H9 (cell line): ENCODE data around the gene SPINK1. TPM values are rescaled to one million over a fixed set of nuclear protein-coding genes. Genes with fewer than 3 reads are reported as not detected.
"Not testable (repeated sequence)": the region's sequence is repeated elsewhere in the genome, so short reads cannot be mapped to it uniquely, and the experiment has no call there.

ENCODE experiments used
- DNase-seq: peaks from one replicate; pipeline ENCODE4 v3.0.0-alpha.2; 2017
- H2AFZ ChIP-seq: one replicate; pipeline ENCODE4 v1.6.1; 2013; ENCODE audit warnings: mild to moderate bottlenecking, low read length, control low read depth, moderate library complexity
- H2AK5ac ChIP-seq: 2 replicates; pipeline ENCODE4 v1.6.1; 2013; ENCODE audit warnings: low read length, control low read depth, mixed read lengths; ENCODE audit not compliant: insufficient read length
- H2BK120ac ChIP-seq: one replicate; pipeline ENCODE4 v1.6.1; 2013; ENCODE audit warnings: low read depth, mild to moderate bottlenecking, low read length, control low read depth, inconsistent platforms; ENCODE audit not compliant: poor library complexity, severe bottlenecking
- H2BK12ac ChIP-seq: 2 replicates; pipeline ENCODE4 v1.6.1; 2013; ENCODE audit warnings: low read length, control low read depth, mixed read lengths, low read depth; ENCODE audit not compliant: insufficient read length
- H2BK15ac ChIP-seq: 2 replicates; pipeline ENCODE4 v1.6.1; 2013; ENCODE audit warnings: low read depth, low read length, control low read depth
- H2BK20ac ChIP-seq: one replicate; pipeline ENCODE4 v1.6.1; 2013; ENCODE audit warnings: low read depth, mild to moderate bottlenecking, low read length, control low read depth, inconsistent platforms; ENCODE audit not compliant: poor library complexity, severe bottlenecking
- H2BK5ac ChIP-seq: 2 replicates; pipeline ENCODE4 v1.6.1; 2013; ENCODE audit warnings: low read length, control low read depth, mixed read lengths; ENCODE audit not compliant: insufficient read length
- H3K14ac ChIP-seq: 2 replicates; pipeline ENCODE4 v1.6.1; 2013; ENCODE audit warnings: low read length, control low read depth; ENCODE audit not compliant: insufficient read depth
- H3K18ac ChIP-seq: 2 replicates; pipeline ENCODE4 v1.6.1; 2013; ENCODE audit warnings: low read depth, mild to moderate bottlenecking, mixed read lengths, low read length, control low read depth; ENCODE audit not compliant: insufficient read length
- H3K23ac ChIP-seq: 2 replicates; pipeline ENCODE4 v1.6.1; 2013; ENCODE audit warnings: low read length, control low read depth, mixed read lengths, low read depth; ENCODE audit not compliant: insufficient read length
- H3K23me2 ChIP-seq: 2 replicates; pipeline ENCODE4 v1.6.1; 2013; ENCODE audit warnings: low read depth, mild to moderate bottlenecking, mixed read lengths, low read length, control low read depth; ENCODE audit not compliant: insufficient read length, poor library complexity, severe bottlenecking
- H3K27ac ChIP-seq: 2 replicates; pipeline ENCODE4 v1.5.1; 2013; ENCODE audit warnings: low read length, control low read depth, mixed read lengths, low read depth; ENCODE audit not compliant: insufficient read length
- H3K27me3 ChIP-seq: 2 replicates; pipeline ENCODE4 v1.6.1; 2013; ENCODE audit warnings: low read length, control low read depth, inconsistent platforms; ENCODE audit not compliant: insufficient read depth
- H3K4ac ChIP-seq: 2 replicates; pipeline ENCODE4 v1.6.1; 2013; ENCODE audit warnings: low read depth, mild to moderate bottlenecking, control low read depth, inconsistent platforms, low read length, moderate library complexity
- H3K4me1 ChIP-seq: 2 replicates; pipeline ENCODE4 v1.6.1; 2013; ENCODE audit warnings: low read length, control low read depth, inconsistent platforms; ENCODE audit not compliant: insufficient read depth
- H3K4me2 ChIP-seq: 2 replicates; pipeline ENCODE4 v1.6.1; 2013; ENCODE audit warnings: low read length, control low read depth, mixed read lengths; ENCODE audit not compliant: insufficient read length, insufficient read depth
- H3K56ac ChIP-seq: 2 replicates; pipeline ENCODE4 v1.6.1; 2013; ENCODE audit warnings: low read depth, mild to moderate bottlenecking, mixed read lengths, low read length, control low read depth; ENCODE audit not compliant: insufficient read length
- H3K79me1 ChIP-seq: 2 replicates; pipeline ENCODE4 v1.6.1; 2013; ENCODE audit warnings: low read depth, mild to moderate bottlenecking, moderate library complexity, low read length, control low read depth, inconsistent platforms; ENCODE audit not compliant: insufficient read depth, poor library complexity, severe bottlenecking
- H3K79me2 ChIP-seq: 2 replicates; pipeline ENCODE4 v1.6.1; 2013; ENCODE audit warnings: low read length, control low read depth, inconsistent platforms; ENCODE audit not compliant: insufficient read depth
- H3K9ac ChIP-seq: 2 replicates; pipeline ENCODE4 v1.6.1; 2013; ENCODE audit warnings: low read length, control low read depth, mixed read lengths; ENCODE audit not compliant: insufficient read length; ENCODE audit errors: extremely low read depth
- H3K9me3 ChIP-seq: one replicate; pipeline ENCODE4 v1.6.1; 2013; ENCODE audit warnings: low read depth, low read length, inconsistent platforms; ENCODE audit not compliant: control insufficient read depth
- H3T11ph ChIP-seq: one replicate; pipeline ENCODE4 v1.6.1; 2013; ENCODE audit warnings: mild to moderate bottlenecking, low read length, control low read depth, inconsistent platforms
- H4K20me1 ChIP-seq: one replicate; pipeline ENCODE4 v1.6.1; 2013; ENCODE audit not compliant: control insufficient read depth, insufficient read length, insufficient read depth
- H4K5ac ChIP-seq: 2 replicates; pipeline ENCODE4 v1.6.1; 2013; ENCODE audit warnings: low read depth, mild to moderate bottlenecking, mixed read lengths, low read length, control low read depth; ENCODE audit not compliant: insufficient read length
- H4K8ac ChIP-seq: replicated peaks from 2 replicates; pipeline ENCODE4 v1.6.1; 2013; ENCODE audit warnings: low read length, control low read depth, mixed read lengths, low read depth; ENCODE audit not compliant: insufficient read length
- H4K91ac ChIP-seq: 2 replicates; pipeline ENCODE4 v1.6.1; 2013; ENCODE audit warnings: low read depth, mild to moderate bottlenecking, moderate library complexity, mixed read lengths, low read length, control low read depth; ENCODE audit not compliant: insufficient read length
- H3K27ac Mint-ChIP-seq, 3 experiments: 2 replicates in 2 of 3; 3 replicates in 1 of 3; pipeline ENCODE4 v1.8.0; 2020 to 2021; ENCODE audit warnings: mixed read lengths in 3 of 3, mild to moderate bottlenecking in 1 of 3, moderate library complexity in 1 of 3
- H3K27me3 Mint-ChIP-seq: 2 replicates; pipeline ENCODE4 v1.8.0; 2021; ENCODE audit warnings: low read depth, mild to moderate bottlenecking, moderate library complexity, mixed read lengths
- H3K36me3 Mint-ChIP-seq, 3 experiments: 2 replicates in 2 of 3; 3 replicates in 1 of 3; pipeline ENCODE4 v1.8.0; 2020 to 2021; ENCODE audit warnings: low read depth in 3 of 3, mixed read lengths in 3 of 3; ENCODE audit not compliant: insufficient read depth in 1 of 3
- H3K4me1 Mint-ChIP-seq, 2 experiments: 2 replicates each; pipeline ENCODE4 v1.8.0; 2020; ENCODE audit warnings: mixed read lengths in 2 of 2
- H3K4me3 Mint-ChIP-seq, 2 experiments: 2 replicates in 1 of 2; 3 replicates in 1 of 2; pipeline ENCODE4 v1.8.0; 2020 to 2021; ENCODE audit warnings: mild to moderate bottlenecking in 2 of 2, mixed read lengths in 2 of 2, moderate library complexity in 1 of 2
- H3K9me3 Mint-ChIP-seq, 2 experiments: 2 replicates in 1 of 2; 3 replicates in 1 of 2; pipeline ENCODE4 v1.8.0; 2020; ENCODE audit warnings: mild to moderate bottlenecking in 2 of 2, mixed read lengths in 2 of 2, moderate library complexity in 1 of 2
- WGBS: extraction: QIAGEN DNeasy Blood & Tissue Kit; methylation state at CpG from one replicate; pipeline ENCODE4 v1.1.7; 2013; ENCODE audit warnings: missing lambda C conversion rate, low lambda C conversion rate, mixed read lengths; ENCODE audit not compliant: insufficient read length; ENCODE audit errors: extremely low coverage; 5-methylcytosine and 5-hydroxymethylcytosine counted together
- total RNA-seq: library from RNA; stranded (reverse); gene quantifications from 2 replicates; pipeline ENCODE4 v1.2.1, GENCODE V29; 2021
- TF ChIP-seq, protein P1 (sequence below): fragments of 200-600 bp; sonication (generic); conservative IDR thresholded peaks from 3 replicates; pipeline ENCODE4 v1.8.0; 2021; ENCODE audit warnings: antibody characterized with exemption, mild to moderate bottlenecking

Gene SPINK1
- total RNA-seq, 1 experiment from 2014 or later, result 3.1 TPM

DNA sequence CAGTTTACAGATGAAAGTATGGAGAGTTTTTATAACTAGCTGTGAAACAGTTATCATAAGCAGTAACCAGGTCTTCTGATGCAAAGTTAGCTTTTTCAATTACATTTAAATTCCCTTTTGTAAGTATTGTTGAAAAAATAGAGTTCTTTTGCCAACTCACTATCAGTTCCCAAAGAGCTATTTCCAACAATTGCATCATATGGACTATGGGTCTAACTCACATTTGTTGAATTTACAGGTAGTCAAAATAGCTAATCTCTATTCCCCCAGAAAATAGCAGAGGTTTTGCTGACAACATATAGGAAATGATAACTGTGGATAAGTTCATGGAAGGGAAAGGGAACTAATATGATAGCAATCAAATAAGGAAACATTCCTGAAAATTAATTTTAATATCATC lies 1.4 kb downstream of the SPINK1 start:
- Histone ChIP-seq H3K4ac (no peak overlapping the region), H3K56ac (no peak overlapping the region), H3K18ac (no peak overlapping the region), H2AK5ac (no peak overlapping the region), H3K14ac (no peak overlapping the region), H3K23me2 (no peaks in the 10 kb centered on the region), H3K9ac (no peak overlapping the region), H2BK120ac (no peak overlapping the region), H2BK5ac (no peak overlapping the region), H3K27ac (no peak overlapping the region), H2BK15ac (no peak overlapping the region), H3K9me3 (no peaks in the 10 kb centered on the region), H3K4me1 (no peaks in the 10 kb centered on the region), H4K91ac (no peak overlapping the region), H4K8ac (no peak overlapping the region), H3K27me3 (no peaks in the 10 kb centered on the region), H3K23ac (no peak overlapping the region), H2AFZ (no peak overlapping the region), H4K20me1 (no peaks in the 10 kb centered on the region), H3T11ph (no peak overlapping the region), H4K5ac (no peak overlapping the region), H3K79me1 (no peaks in the 10 kb centered on the region), H2BK12ac (no peak overlapping the region), H3K4me2 (no peak overlapping the region), H3K79me2 (no peaks in the 10 kb centered on the region), H2BK20ac (no peak overlapping the region)
- Mint-ChIP-seq H3K4me1 (no peaks in the 10 kb centered on the region), H3K27me3 (no peaks in the 10 kb centered on the region), H3K9me3 (no peaks in the 10 kb centered on the region), H3K27ac (no peak overlapping the region), H3K4me3 (no peak overlapping the region), H3K36me3 (no peaks in the 10 kb centered on the region)
- no peak for DNase-seq
- TF ChIP-seq, protein P1, sequence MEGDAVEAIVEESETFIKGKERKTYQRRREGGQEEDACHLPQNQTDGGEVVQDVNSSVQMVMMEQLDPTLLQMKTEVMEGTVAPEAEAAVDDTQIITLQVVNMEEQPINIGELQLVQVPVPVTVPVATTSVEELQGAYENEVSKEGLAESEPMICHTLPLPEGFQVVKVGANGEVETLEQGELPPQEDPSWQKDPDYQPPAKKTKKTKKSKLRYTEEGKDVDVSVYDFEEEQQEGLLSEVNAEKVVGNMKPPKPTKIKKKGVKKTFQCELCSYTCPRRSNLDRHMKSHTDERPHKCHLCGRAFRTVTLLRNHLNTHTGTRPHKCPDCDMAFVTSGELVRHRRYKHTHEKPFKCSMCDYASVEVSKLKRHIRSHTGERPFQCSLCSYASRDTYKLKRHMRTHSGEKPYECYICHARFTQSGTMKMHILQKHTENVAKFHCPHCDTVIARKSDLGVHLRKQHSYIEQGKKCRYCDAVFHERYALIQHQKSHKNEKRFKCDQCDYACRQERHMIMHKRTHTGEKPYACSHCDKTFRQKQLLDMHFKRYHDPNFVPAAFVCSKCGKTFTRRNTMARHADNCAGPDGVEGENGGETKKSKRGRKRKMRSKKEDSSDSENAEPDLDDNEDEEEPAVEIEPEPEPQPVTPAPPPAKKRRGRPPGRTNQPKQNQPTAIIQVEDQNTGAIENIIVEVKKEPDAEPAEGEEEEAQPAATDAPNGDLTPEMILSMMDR, result no peak

DNA sequence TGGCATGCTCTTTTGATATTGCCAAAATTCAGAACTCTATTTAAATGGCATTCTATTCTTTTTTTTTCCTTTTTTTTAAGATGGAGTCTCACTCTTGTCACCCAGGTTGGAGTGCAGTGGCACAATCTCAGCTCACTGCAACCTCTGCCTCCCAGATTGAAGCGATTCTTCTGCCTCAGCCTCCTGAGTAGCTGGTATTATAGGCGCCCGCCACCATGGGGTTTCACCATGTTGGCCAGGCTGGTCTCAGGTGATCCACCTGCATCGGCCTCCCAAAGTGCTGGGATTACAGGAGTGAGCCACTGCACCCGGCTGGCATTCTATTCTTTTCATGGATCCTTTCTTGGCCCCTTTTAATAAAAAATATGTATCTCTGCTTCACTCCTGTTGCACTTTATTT lies 4.5 kb downstream of the SPINK1 start:
- DNase-seq, H3K23me2 ChIP-seq, H3K18ac ChIP-seq, H3K27ac ChIP-seq, H3K9ac ChIP-seq, H3K4me1 ChIP-seq, H3T11ph ChIP-seq, H3K4me2 ChIP-seq, H3K4ac ChIP-seq, H2BK20ac ChIP-seq, H3K56ac ChIP-seq, H2BK120ac ChIP-seq, H3K27ac Mint-ChIP-seq, H2BK12ac ChIP-seq, H2AK5ac ChIP-seq, H3K23ac ChIP-seq, H4K8ac ChIP-seq, H3K27me3 ChIP-seq, H3K79me2 ChIP-seq, H2AFZ ChIP-seq, H3K14ac ChIP-seq, H3K79me1 ChIP-seq, H4K91ac ChIP-seq, H3K4me3 Mint-ChIP-seq, H4K5ac ChIP-seq, H3K9me3 Mint-ChIP-seq, H3K36me3 Mint-ChIP-seq, H3K27me3 Mint-ChIP-seq, H2BK15ac ChIP-seq, H2BK5ac ChIP-seq, H4K20me1 ChIP-seq, H3K9me3 ChIP-seq: not testable (repeated sequence)
- peaks cover 2 to 12% of the 10 kb centered on the region in 2 experiments; a peak in 2 of 4 replicates for H3K4me1 Mint-ChIP-seq
- WGBS, result no CpG with 5 or more reads among the region's 5 CpGs
